Measurements from ENCODE around the gene ZNF362.

Gene ZNF362

GRCh38 chr1:33327587-33328325, 71.5 kb downstream of the ZNF362 start:
- peak; percentile 87 for DNase-seq (ENCODE audit: low read depth)

- DNase-seq (ENCODE audit: low read depth): no peak
These were observed 72.5 kb downstream of the ZNF362 start for GRCh38 chr1:33328817-33329216.

- DNase-seq (ENCODE audit: low read depth): no peak
These were observed 73.5 kb downstream of the ZNF362 start for GRCh38 chr1:33329600-33330305.

- DNase-seq (ENCODE audit: low read depth): no peak
These were observed 74.1 kb downstream of the ZNF362 start for GRCh38 chr1:33330361-33330890.

GRCh38 chr1:33330906-33331305, 74.6 kb downstream of the ZNF362 start:
- no peak for DNase-seq (ENCODE audit: low read depth)

GRCh38 chr1:33331444-33332356, 75.4 kb downstream of the ZNF362 start:
- DNase-seq (ENCODE audit: low read depth): no peak

- DNase-seq (ENCODE audit: low read depth): peak; percentile 73
These were observed 76.1 kb downstream of the ZNF362 start for GRCh38 chr1:33332357-33332789.

- no peak for DNase-seq (ENCODE audit: low read depth)
These were observed 76.6 kb downstream of the ZNF362 start for GRCh38 chr1:33332881-33333280.

- DNase-seq (ENCODE audit: low read depth): no peak
These were observed 77.8 kb downstream of the ZNF362 start for GRCh38 chr1:33334081-33334552.

- DNase-seq (ENCODE audit: low read depth): no peak
These were observed 78.7 kb downstream of the ZNF362 start for GRCh38 chr1:33335020-33335419.

GRCh38 chr1:33336580-33336979, 80.3 kb downstream of the ZNF362 start:
- no peak for DNase-seq (ENCODE audit: low read depth)

GRCh38 chr1:33337441-33337840, 81.1 kb downstream of the ZNF362 start:
- no peak for DNase-seq (ENCODE audit: low read depth)

- no peak for DNase-seq (ENCODE audit: low read depth)
These were observed 81.8 kb downstream of the ZNF362 start for GRCh38 chr1:33338048-33338439.

- peak; percentile 76 for DNase-seq (ENCODE audit: low read depth)
These were observed 82.3 kb downstream of the ZNF362 start for GRCh38 chr1:33338440-33339211.

- DNase-seq (ENCODE audit: low read depth): no peak
These were observed 83.1 kb downstream of the ZNF362 start for GRCh38 chr1:33339413-33339812.

GRCh38 chr1:33341190-33341589, 84.9 kb downstream of the ZNF362 start:
- DNase-seq (ENCODE audit: low read depth): no peak

GRCh38 chr1:33342041-33342723, 85.9 kb downstream of the ZNF362 start:
- peak; percentile 97 for DNase-seq (ENCODE audit: low read depth)

- DNase-seq (ENCODE audit: low read depth): no peak
These were observed 87.2 kb downstream of the ZNF362 start for GRCh38 chr1:33343539-33343938.

GRCh38 chr1:33344896-33345560, 88.7 kb downstream of the ZNF362 start:
- no peak for DNase-seq (ENCODE audit: low read depth)

GRCh38 chr1:33346533-33346926, 90.2 kb downstream of the ZNF362 start:
- no peak for DNase-seq (ENCODE audit: low read depth)

All from fibroblast of the conjunctiva (primary cell).